Mammary epithelial cell (primary cell): ENCODE results near the gene TBL3.

Source experiments
- CTCF ChIP-seq, 2 donors: IDR thresholded peaks in 1 of 2; conservative IDR thresholded peaks in 1 of 2; 2 replicates each; pipeline ENCODE4 v1.5.1; 2011 to 2012; ENCODE audit warnings: inconsistent platforms in 2 of 2, low read length in 2 of 2, mild to moderate bottlenecking in 2 of 2, control low read depth in 1 of 2, low read depth in 1 of 2; ENCODE audit not compliant: insufficient read depth in 1 of 2; ENCODE audit errors: extremely low read depth in 1 of 2
- EZH2 ChIP-seq: IDR thresholded peaks from 2 replicates; pipeline ENCODE4 v1.6.1; 2012; ENCODE audit warnings: low read length, inconsistent platforms, borderline replicate concordance

DNA sequence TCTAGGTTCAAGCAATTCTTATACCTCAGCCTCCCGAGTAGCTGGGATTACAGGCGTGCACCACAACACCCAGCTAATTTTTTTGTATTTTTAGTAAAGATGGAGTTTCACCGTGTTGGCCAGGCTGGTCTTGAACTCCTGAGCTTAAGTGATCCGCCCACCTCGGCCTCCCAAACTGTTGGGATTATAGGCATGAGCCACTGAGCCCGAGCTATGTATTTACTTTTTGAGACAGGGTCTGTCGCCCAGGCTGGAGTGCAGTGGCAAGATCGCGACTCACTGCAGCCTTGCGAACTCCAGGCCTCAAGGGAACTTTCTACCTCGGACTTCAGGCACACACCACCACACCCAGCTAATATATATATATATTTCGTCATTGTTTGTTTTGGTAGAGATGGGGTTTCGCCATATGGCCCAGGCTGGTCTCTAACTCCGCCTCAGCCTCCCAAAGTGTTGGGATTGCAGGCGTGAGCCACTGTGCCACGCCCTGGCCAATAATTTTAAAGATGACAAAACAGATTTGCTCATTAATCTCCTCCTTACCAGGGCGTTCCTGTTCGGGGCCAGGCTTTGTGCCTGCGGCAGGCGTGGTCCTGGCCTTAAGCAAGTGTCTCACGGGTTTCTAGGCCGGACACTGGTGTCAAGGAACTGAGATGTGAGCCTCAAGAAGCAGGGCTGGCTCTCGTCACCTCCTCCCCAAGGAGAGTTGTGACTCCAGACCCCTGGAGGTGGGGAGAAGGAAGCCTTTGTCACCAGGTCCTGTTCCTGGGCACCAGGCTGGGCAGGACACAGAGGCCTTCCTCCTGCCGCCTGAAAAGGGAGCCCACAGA, 43.5 kb downstream of the TBL3 start:
- TF ChIP-seq CTCF (conservative IDR thresholded peaks at IDR 0.05 in 1 of 2, IDR thresholded peaks at IDR 0.05 in 1 of 2; ENCODE audit: extremely low read depth in 1 of 2, insufficient read depth in 1 of 2, low read depth in 1 of 2, low read length in 2 of 2) (no peak), EZH2 (no peak)
